ENCODE measurements around the gene KLHL29.

KLHL29 gene
- long read RNA-seq, partial matches to known transcripts: 0 of 1 reads
- long read RNA-seq, other reads (novel, unspliced or antisense): 1 of 1 reads

DNA sequence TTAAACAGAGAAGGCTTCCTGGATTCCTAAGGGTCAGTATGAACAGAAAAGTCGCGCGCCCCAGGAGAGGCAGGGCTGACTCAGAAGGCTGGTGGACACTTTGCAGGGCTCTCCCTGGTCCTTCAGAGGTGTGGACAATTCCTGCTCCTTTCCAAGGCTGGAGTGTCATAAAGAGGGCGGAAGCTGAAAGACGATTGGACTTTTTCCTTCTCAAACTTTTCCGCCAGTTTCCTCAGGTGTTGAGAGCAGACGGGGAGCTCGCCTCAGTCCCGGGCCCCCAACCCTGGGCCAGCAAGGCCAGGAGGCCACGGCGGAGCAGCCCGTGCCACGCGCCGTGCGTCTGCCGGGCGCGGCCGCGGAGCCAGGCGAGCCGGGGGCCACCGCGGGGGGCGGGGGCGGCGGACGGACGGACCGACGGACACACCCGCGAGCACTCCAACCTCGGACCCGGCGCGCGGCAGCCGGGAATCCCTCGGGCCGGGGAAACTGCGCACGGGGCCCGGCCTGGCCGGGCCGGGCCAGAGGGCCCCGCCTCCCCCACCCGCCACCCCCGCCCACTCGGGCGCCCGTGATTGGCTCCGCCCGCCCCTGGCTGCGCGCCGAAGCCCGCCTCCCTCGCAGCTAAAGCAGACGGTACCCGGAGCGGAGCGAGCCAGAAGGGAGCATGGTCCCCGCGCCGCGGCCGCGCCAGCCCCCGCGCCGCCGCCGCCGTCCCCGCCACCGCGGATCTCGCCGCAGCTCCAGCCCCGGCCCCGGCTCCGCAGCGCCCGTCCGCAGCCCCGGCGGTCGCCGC lies at the start of gene KLHL29:
Gene KLHL29 (plus strand): TSS at position 629 of the 793 bp plus-strand sequence. CDS start 177,018 bp downstream, outside the sequence.
- Histone ChIP-seq H3K27me3 (ENCODE audit: insufficient read depth, poor library complexity, severe bottlenecking) (peaks cover 50% of the 10 kb centered on the region), H3K27ac (replicated peaks) (no peak within 1 kb of the TSS), H3K4me3 (replicated peaks; ENCODE audit: insufficient read depth, low read length) (peak within 1 kb of the TSS; percentile 10; the same call in 1 of the 2 replicates)
- DNase-seq (ENCODE audit: low read depth in 1 of 2, low spot score in 1 of 2): no peak
- TF ChIP-seq REST (IDR thresholded peaks at IDR 0.05; ENCODE audit: insufficient replicate concordance, low read depth) (no peak), POLR2AphosphoS5 (IDR thresholded peaks at IDR 0.05; ENCODE audit: low read depth) (no peak), GABPA (IDR thresholded peaks at IDR 0.05; ENCODE audit: low read depth) (no peak), SPI1 (IDR thresholded peaks at IDR 0.05; ENCODE audit: borderline replicate concordance, low read depth) (no peak)
- TF ChIP-seq, protein P1, sequence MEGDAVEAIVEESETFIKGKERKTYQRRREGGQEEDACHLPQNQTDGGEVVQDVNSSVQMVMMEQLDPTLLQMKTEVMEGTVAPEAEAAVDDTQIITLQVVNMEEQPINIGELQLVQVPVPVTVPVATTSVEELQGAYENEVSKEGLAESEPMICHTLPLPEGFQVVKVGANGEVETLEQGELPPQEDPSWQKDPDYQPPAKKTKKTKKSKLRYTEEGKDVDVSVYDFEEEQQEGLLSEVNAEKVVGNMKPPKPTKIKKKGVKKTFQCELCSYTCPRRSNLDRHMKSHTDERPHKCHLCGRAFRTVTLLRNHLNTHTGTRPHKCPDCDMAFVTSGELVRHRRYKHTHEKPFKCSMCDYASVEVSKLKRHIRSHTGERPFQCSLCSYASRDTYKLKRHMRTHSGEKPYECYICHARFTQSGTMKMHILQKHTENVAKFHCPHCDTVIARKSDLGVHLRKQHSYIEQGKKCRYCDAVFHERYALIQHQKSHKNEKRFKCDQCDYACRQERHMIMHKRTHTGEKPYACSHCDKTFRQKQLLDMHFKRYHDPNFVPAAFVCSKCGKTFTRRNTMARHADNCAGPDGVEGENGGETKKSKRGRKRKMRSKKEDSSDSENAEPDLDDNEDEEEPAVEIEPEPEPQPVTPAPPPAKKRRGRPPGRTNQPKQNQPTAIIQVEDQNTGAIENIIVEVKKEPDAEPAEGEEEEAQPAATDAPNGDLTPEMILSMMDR (IDR thresholded peaks at IDR 0.05; ENCODE audit: insufficient read depth, low read length): no peak

DNA sequence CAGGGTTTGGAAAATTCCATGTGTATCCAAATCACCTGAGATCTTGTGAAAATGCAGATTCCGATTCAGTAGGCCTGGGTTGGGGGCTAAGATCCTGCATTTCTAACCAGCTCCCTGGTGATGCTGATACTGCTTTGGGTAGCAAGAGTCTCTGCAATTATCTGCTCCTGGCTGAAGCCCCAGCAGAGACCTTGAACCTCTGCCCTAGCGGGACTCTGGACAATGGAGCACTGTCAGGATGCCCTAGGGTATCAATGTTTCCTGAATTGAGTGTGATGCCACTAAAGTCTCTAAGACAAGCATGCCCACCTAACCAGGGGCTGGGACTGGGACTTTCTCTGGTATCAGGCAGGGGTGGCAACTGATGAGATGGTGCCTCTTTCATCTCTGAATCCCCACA lies 49.4 kb upstream of the KLHL29 start:
- H3K27ac ChIP-seq (replicated peaks): no peak overlapping the region
- TF ChIP-seq POLR2AphosphoS5 (IDR thresholded peaks at IDR 0.05; ENCODE audit: low read depth): no peak
- TF ChIP-seq REST (IDR thresholded peaks at IDR 0.05; ENCODE audit: insufficient replicate concordance, low read depth): no peak
- no peak for TF ChIP-seq GABPA (IDR thresholded peaks at IDR 0.05; ENCODE audit: low read depth)
- TF ChIP-seq SPI1 (IDR thresholded peaks at IDR 0.05; ENCODE audit: borderline replicate concordance, low read depth): no peak
- TF ChIP-seq, protein P1 (IDR thresholded peaks at IDR 0.05; ENCODE audit: insufficient read depth, low read length): no peak
- no peak overlapping the region for H3K4me3 ChIP-seq (replicated peaks; ENCODE audit: insufficient read depth, low read length)
- no peak for DNase-seq (ENCODE audit: low read depth in 1 of 2, low spot score in 1 of 2)
- no peaks in the 10 kb centered on the region for H3K27me3 ChIP-seq (ENCODE audit: insufficient read depth, poor library complexity, severe bottlenecking)

- Histone ChIP-seq H3K4me3 (replicated peaks; ENCODE audit: insufficient read depth, low read length) (no peak overlapping the region), H3K27me3 (ENCODE audit: insufficient read depth, poor library complexity, severe bottlenecking) (no peaks in the 10 kb centered on the region), H3K27ac (replicated peaks) (no peak overlapping the region)
- no peak for TF ChIP-seq SPI1 (IDR thresholded peaks at IDR 0.05; ENCODE audit: borderline replicate concordance, low read depth)
- TF ChIP-seq, protein P1 (IDR thresholded peaks at IDR 0.05; ENCODE audit: insufficient read depth, low read length): no peak
- no peak for TF ChIP-seq POLR2AphosphoS5 (IDR thresholded peaks at IDR 0.05; ENCODE audit: low read depth)
- TF ChIP-seq GABPA (IDR thresholded peaks at IDR 0.05; ENCODE audit: low read depth): no peak
- TF ChIP-seq REST (IDR thresholded peaks at IDR 0.05; ENCODE audit: insufficient replicate concordance, low read depth): no peak
- no peak for DNase-seq (ENCODE audit: low read depth in 1 of 2, low spot score in 1 of 2)
These were observed 42.9 kb upstream of the KLHL29 start for GRCh38 chr2:23342075-23342474.

Data from HL-60 (cell line).